Panc1 (cell line): ENCODE measurements around the gene SERTAD1. TPM values are rescaled to one million over a fixed set of nuclear protein-coding genes. Genes with fewer than 3 reads are reported as not detected.

ENCODE experiments used
- ATAC-seq: fragments of 200-7000 bp; cut with Tn5 transposase; 2 replicates; pipeline ENCODE4 v1.9.1; 2020; ENCODE audit warnings: mild to moderate bottlenecking, moderate library complexity
- BruUV-seq: library from RNA; stranded (reverse); fragments of 400-500 nt; replicated peaks from 2 replicates; lab custom pipeline; 2021; lab: Mats Ljungman, UMichigan
- CTCF ChIA-PET: fragments of 300-600 bp; sonication (Branson Sonifier 250); formaldehyde crosslinking; loops from one replicate; lab custom pipeline; 2022; ENCODE audit warnings: antibody characterized with exemption; lab: Charles Lee
- POLR2A ChIA-PET: fragments of 300-600 bp; sonication (Branson Sonifier 250); formaldehyde crosslinking; loops from one replicate; lab custom pipeline; 2022; ENCODE audit warnings: antibody characterized with exemption; lab: Charles Lee
- DNase-seq: peaks from one replicate; pipeline ENCODE4 v3.0.0-alpha.2; 2010; ENCODE audit warnings: low read depth, low spot score
- H3K27ac ChIP-seq: 2 replicates; pipeline ENCODE4 v1.5.1; 2011; ENCODE audit warnings: mild to moderate bottlenecking, low read length, inconsistent platforms
- H3K27me3 ChIP-seq: fragments of 200-500 bp; sonication (Bioruptor generic); 2 replicates; pipeline ENCODE4 v1.6.0; 2014; ENCODE audit warnings: low read length, inconsistent platforms; ENCODE audit not compliant: control insufficient read depth, insufficient read depth
- H3K36me3 ChIP-seq: fragments of 200-500 bp; sonication (Bioruptor generic); 2 replicates; pipeline ENCODE4 v1.5.1; 2014; ENCODE audit warnings: inconsistent platforms, mild to moderate bottlenecking, low read length, moderate library complexity; ENCODE audit not compliant: control insufficient read depth, insufficient read depth
- H3K4me1 ChIP-seq: 2 replicates; pipeline ENCODE4 v1.5.1; 2011; ENCODE audit warnings: inconsistent platforms, mild to moderate bottlenecking, low read length, moderate library complexity; ENCODE audit not compliant: control insufficient read depth, insufficient read depth
- H3K4me3 ChIP-seq, 2 experiments: 2 replicates each; pipeline ENCODE4 v1.5.1; 2011 to 2012; ENCODE audit warnings: low read depth in 2 of 2, low read length in 2 of 2, mild to moderate bottlenecking in 2 of 2, inconsistent platforms in 1 of 2, moderate library complexity in 1 of 2
- H3K9me3 ChIP-seq: fragments of 200-500 bp; sonication (Bioruptor generic); 2 replicates; pipeline ENCODE4 v1.5.1; 2014; ENCODE audit warnings: low read depth, mild to moderate bottlenecking, inconsistent platforms, low read length, moderate library complexity; ENCODE audit not compliant: control insufficient read depth, insufficient read depth
- POLR2AphosphoS5 ChIP-seq: IDR thresholded peaks from 2 replicates; pipeline ENCODE4 v1.6.1; 2012; ENCODE audit warnings: mild to moderate bottlenecking, low read depth, low read length, moderate library complexity
- SIN3A ChIP-seq: IDR thresholded peaks from 2 replicates; pipeline ENCODE4 v1.6.1; 2012; ENCODE audit warnings: low read depth, mild to moderate bottlenecking, low read length, moderate library complexity, borderline replicate concordance; ENCODE audit not compliant: insufficient read depth
- TCF7L2 ChIP-seq: IDR thresholded peaks from 2 replicates; pipeline ENCODE4 v1.6.1; 2011; ENCODE audit warnings: mild to moderate bottlenecking, low read depth, low read length, inconsistent platforms
- in situ Hi-C: cut with HindIII; loops from 2 replicates; pipeline ENCODE4 v1.10.0; 2016; ENCODE audit warnings: low sequenced_read_pairs, low pct_unique_long_range_greater_than_20kb
- intact Hi-C: fragments of 100-400 bp; cut with micrococcal nuclease; formaldehyde crosslinking; loops from one replicate; pipeline ENCODE4 v1.10.0; 2022; ENCODE audit not compliant: unreplicated experiment
- total RNA-seq: library from RNA; stranded (reverse); gene quantifications from one replicate; pipeline ENCODE4 v1.2.1, GENCODE V29; 2021; ENCODE audit not compliant: unreplicated experiment
- TF ChIP-seq, protein P1 (sequence below), 2 experiments: IDR thresholded peaks; 2 replicates each; pipeline ENCODE4 v1.6.1; 2011 to 2012; ENCODE audit warnings: low read depth in 2 of 2, control low read depth in 1 of 2, low read length in 1 of 2, mild to moderate bottlenecking in 1 of 2, moderate library complexity in 1 of 2; ENCODE audit not compliant: insufficient read depth in 1 of 2
- TF ChIP-seq, protein P2 (sequence below): fragments of 450-650 bp; IDR thresholded peaks from 2 replicates; pipeline ENCODE4 v1.5.1; 2017; ENCODE audit warnings: mild to moderate bottlenecking

Gene SERTAD1
- total RNA-seq, 1 experiment from 2014 or later = 13.4 TPM

GRCh38 chr19:40412866-40413265 lies 12.9 kb downstream of the SERTAD1 start:
- no peak overlapping the region for H3K27ac ChIP-seq
- in situ Hi-C loops = no loop called here
- no peaks in the 10 kb centered on the region for H3K27me3 ChIP-seq
- no peaks in the 10 kb centered on the region for H3K9me3 ChIP-seq
- no peak for DNase-seq
- no peak for TF ChIP-seq SIN3A
- TF ChIP-seq POLR2AphosphoS5 = no peak
- TF ChIP-seq, protein P1, sequence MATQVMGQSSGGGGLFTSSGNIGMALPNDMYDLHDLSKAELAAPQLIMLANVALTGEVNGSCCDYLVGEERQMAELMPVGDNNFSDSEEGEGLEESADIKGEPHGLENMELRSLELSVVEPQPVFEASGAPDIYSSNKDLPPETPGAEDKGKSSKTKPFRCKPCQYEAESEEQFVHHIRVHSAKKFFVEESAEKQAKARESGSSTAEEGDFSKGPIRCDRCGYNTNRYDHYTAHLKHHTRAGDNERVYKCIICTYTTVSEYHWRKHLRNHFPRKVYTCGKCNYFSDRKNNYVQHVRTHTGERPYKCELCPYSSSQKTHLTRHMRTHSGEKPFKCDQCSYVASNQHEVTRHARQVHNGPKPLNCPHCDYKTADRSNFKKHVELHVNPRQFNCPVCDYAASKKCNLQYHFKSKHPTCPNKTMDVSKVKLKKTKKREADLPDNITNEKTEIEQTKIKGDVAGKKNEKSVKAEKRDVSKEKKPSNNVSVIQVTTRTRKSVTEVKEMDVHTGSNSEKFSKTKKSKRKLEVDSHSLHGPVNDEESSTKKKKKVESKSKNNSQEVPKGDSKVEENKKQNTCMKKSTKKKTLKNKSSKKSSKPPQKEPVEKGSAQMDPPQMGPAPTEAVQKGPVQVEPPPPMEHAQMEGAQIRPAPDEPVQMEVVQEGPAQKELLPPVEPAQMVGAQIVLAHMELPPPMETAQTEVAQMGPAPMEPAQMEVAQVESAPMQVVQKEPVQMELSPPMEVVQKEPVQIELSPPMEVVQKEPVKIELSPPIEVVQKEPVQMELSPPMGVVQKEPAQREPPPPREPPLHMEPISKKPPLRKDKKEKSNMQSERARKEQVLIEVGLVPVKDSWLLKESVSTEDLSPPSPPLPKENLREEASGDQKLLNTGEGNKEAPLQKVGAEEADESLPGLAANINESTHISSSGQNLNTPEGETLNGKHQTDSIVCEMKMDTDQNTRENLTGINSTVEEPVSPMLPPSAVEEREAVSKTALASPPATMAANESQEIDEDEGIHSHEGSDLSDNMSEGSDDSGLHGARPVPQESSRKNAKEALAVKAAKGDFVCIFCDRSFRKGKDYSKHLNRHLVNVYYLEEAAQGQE (IDR thresholded peaks at IDR 0.05; ENCODE audit: insufficient read depth in 1 of 2, low read depth in 2 of 2, low read length in 1 of 2) = no peak
- TF ChIP-seq TCF7L2 = no peak
- TF ChIP-seq, protein P2, sequence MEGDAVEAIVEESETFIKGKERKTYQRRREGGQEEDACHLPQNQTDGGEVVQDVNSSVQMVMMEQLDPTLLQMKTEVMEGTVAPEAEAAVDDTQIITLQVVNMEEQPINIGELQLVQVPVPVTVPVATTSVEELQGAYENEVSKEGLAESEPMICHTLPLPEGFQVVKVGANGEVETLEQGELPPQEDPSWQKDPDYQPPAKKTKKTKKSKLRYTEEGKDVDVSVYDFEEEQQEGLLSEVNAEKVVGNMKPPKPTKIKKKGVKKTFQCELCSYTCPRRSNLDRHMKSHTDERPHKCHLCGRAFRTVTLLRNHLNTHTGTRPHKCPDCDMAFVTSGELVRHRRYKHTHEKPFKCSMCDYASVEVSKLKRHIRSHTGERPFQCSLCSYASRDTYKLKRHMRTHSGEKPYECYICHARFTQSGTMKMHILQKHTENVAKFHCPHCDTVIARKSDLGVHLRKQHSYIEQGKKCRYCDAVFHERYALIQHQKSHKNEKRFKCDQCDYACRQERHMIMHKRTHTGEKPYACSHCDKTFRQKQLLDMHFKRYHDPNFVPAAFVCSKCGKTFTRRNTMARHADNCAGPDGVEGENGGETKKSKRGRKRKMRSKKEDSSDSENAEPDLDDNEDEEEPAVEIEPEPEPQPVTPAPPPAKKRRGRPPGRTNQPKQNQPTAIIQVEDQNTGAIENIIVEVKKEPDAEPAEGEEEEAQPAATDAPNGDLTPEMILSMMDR = no peak
- ATAC-seq = no peak
- BruUV-seq = no TSS peak
- intact Hi-C loops = no loop called here
- CTCF ChIA-PET = no interaction called here
- POLR2A ChIA-PET = no interaction called here
- H3K36me3 ChIP-seq = no peaks in the 10 kb centered on the region
- no peak overlapping the region for H3K4me3 ChIP-seq
- peaks cover 12% of the 10 kb centered on the region for H3K4me1 ChIP-seq

- intact Hi-C loops = no loop called here
- H3K9me3 ChIP-seq = no peaks in the 10 kb centered on the region
- TF ChIP-seq POLR2AphosphoS5 (no peak), TCF7L2 (no peak), SIN3A (no peak)
- TF ChIP-seq, protein P2 = no peak
- TF ChIP-seq, protein P1 (IDR thresholded peaks at IDR 0.05; ENCODE audit: insufficient read depth in 1 of 2, low read depth in 2 of 2, low read length in 1 of 2) = no peak
- no peaks in the 10 kb centered on the region for H3K27me3 ChIP-seq
- BruUV-seq = no TSS peak
- ChIA-PET POLR2A (no interaction called here), CTCF (no interaction called here)
- no peak for DNase-seq
- no peak for ATAC-seq
- no peaks in the 10 kb centered on the region for H3K36me3 ChIP-seq
- peaks cover 5% of the 10 kb centered on the region for H3K4me1 ChIP-seq
- H3K4me3 ChIP-seq = no peak overlapping the region
- H3K27ac ChIP-seq = no peak overlapping the region
- in situ Hi-C loops = no loop called here
Measured at GRCh38 chr19:40411958-40412499, 13.8 kb downstream of the SERTAD1 start.
